Testis (tissue), 3 donors: Measurements from ENCODE around the gene ISOC2. TPM values are rescaled to one million over a fixed set of nuclear protein-coding genes. Genes with fewer than 3 reads are reported as not detected.

Source experiments
- DNase-seq: peaks from one replicate; pipeline ENCODE4 v3.0.0-alpha.2; 2019
- H3K27ac ChIP-seq, 2 donors: fragments of 200-600 bp; sonication (generic); one replicate each; pipeline ENCODE4 v1.5.1; 2019
- H3K27me3 ChIP-seq: fragments of 200-600 bp; sonication (generic); one replicate; pipeline ENCODE4 v1.5.1; 2019
- H3K36me3 ChIP-seq: fragments of 200-600 bp; sonication (generic); one replicate; pipeline ENCODE4 v1.5.1; 2017; ENCODE audit warnings: low read depth; ENCODE audit errors: missing control alignments
- H3K4me1 ChIP-seq: fragments of 200-600 bp; sonication (generic); one replicate; pipeline ENCODE4 v1.5.1; 2019
- H3K4me3 ChIP-seq, 2 donors: fragments of 200-600 bp; sonication (generic); one replicate each; pipeline ENCODE4 v1.5.1; 2017 to 2019
- H3K9me3 ChIP-seq: fragments of 200-600 bp; sonication (generic); one replicate; pipeline ENCODE4 v1.5.1; 2017
- CTCF ChIP-seq, 3 experiments: fragments of 450-650 bp in 2 of 3; fragments of 200-600 bp in 1 of 3; sonication (generic) in 1 of 3; IDR thresholded peaks; one replicate each; pipeline ENCODE4 v1.5.1; 2016 to 2019; ENCODE audit warnings: antibody characterized with exemption in 3 of 3, mild to moderate bottlenecking in 2 of 3, moderate library complexity in 1 of 3
- POLR2A ChIP-seq: fragments of 450-650 bp; IDR thresholded peaks from one replicate; pipeline ENCODE4 v1.6.1; 2017; ENCODE audit warnings: antibody characterized with exemption, mild to moderate bottlenecking, moderate library complexity
- WGBS, 2 donors: methylation state at CpG; one replicate each; pipeline ENCODE4 v1.1.5; 2018; 5-methylcytosine and 5-hydroxymethylcytosine counted together
- intact Hi-C: fragments of 100-400 bp; cut with DNase I; formaldehyde crosslinking; loops from one replicate; pipeline ENCODE4 v1.15.1; 2023; ENCODE audit warnings: low total_unique reads
- polyA plus RNA-seq: library from polyadenylated mRNA; stranded (reverse); fragments of 350-450 nt; fragmentation: Illumina TruSeq; extraction: RNeasy Lipid Tissue Mini Kit (QIAGEN cat#74804); gene quantifications from one replicate; pipeline ENCODE4 v1.2.3, GENCODE V29; 2014; ENCODE audit warnings: low read depth, low replicate concordance; ENCODE audit not compliant: insufficient read depth
- total RNA-seq, 2 donors: library from RNA; depleted of rRNA; stranded (reverse); fragments of >200 nt; gene quantifications; one replicate each; pipeline ENCODE4 v1.2.3, GENCODE V29; 2016

The ISOC2 gene
- total and polyA plus RNA-seq, 3 donors from 2014 or later = 79.1 to 107 (median 98.5) TPM

- Histone ChIP-seq H3K4me3 (no peak overlapping the region), H3K4me1 (peaks cover 40% of the 10 kb centered on the region), H3K27ac (no peak overlapping the region), H3K9me3 (no peaks in the 10 kb centered on the region), H3K36me3 (no peaks in the 10 kb centered on the region), H3K27me3 (no peaks in the 10 kb centered on the region)
- no peak for TF ChIP-seq POLR2A
- TF ChIP-seq CTCF (IDR thresholded peaks at IDR 0.05) = no peak
- no peak for DNase-seq
- intact Hi-C loops = no loop called here
- 78 to 81% methylated on average over 11 to 46 of the region's 52 CpGs for WGBS, 2 donors
Observed at GRCh38 chr19:55490478-55491432, 29.3 kb upstream of the ISOC2 start.

- WGBS, 2 donors = 83 to 100% methylated on average over 1 to 20 of the region's 21 CpGs
- intact Hi-C loops = no loop called here
Observed at GRCh38 chr19:55489711-55490477, 28.5 kb upstream of the ISOC2 start.

GRCh38 chr19:55488986-55489710 lies 27.7 kb upstream of the ISOC2 start:
- Histone ChIP-seq H3K4me1 (peaks cover 48% of the 10 kb centered on the region), H3K27ac (peak overlapping the region; percentile 3 to 83), H3K36me3 (no peaks in the 10 kb centered on the region), H3K4me3 (no peak overlapping the region), H3K9me3 (no peaks in the 10 kb centered on the region), H3K27me3 (no peaks in the 10 kb centered on the region)
- 70 to 74% methylated on average over 19 to 31 of the region's 36 CpGs for WGBS, 2 donors
- no peak for TF ChIP-seq CTCF (IDR thresholded peaks at IDR 0.05)
- TF ChIP-seq POLR2A = no peak
- no peak for DNase-seq
- intact Hi-C loops = no loop called here

More at GRCh38 chr19:55489711-55490477, 28.5 kb upstream of the ISOC2 start:
- TF ChIP-seq POLR2A (no peak), CTCF (IDR thresholded peaks at IDR 0.05) (no peak)
- no peak for DNase-seq
- Histone ChIP-seq H3K4me3 (no peak overlapping the region), H3K36me3 (no peaks in the 10 kb centered on the region), H3K27ac (no peak overlapping the region), H3K9me3 (no peaks in the 10 kb centered on the region), H3K27me3 (no peaks in the 10 kb centered on the region), H3K4me1 (peaks cover 47% of the 10 kb centered on the region)

GRCh38 chr19:55487924-55488687 lies 26.7 kb upstream of the ISOC2 start, which contains the start of gene SSC5D:
SSC5D (plus strand) TSS chr19:55488436; CDS start chr19:55488590, 154 bp downstream.
- Histone ChIP-seq H3K4me3 (no peak within 1 kb of the TSS), H3K27ac (peak within 1 kb of the TSS; percentile 89 to 94), H3K4me1 (peaks cover 48% of the 10 kb centered on the region), H3K27me3 (no peaks in the 10 kb centered on the region), H3K9me3 (no peaks in the 10 kb centered on the region), H3K36me3 (no peaks in the 10 kb centered on the region)
- DNase-seq = peak; percentile 60
- 30 to 33% methylated on average over 8 to 15 of the region's 21 CpGs for WGBS, 2 donors
- intact Hi-C loops = no loop called here
- TF ChIP-seq CTCF (IDR thresholded peaks at IDR 0.05) (no peak), POLR2A (no peak)
